HG02870 (cell line): ENCODE results near the gene BUB3.

ENCODE experiments used
- ATAC-seq: cut with Tn5 transposase; IDR thresholded peaks from one replicate; pipeline ENCODE4 v1.9.1; 2021; ENCODE audit warnings: mild to moderate bottlenecking, moderate library complexity; ENCODE audit not compliant: unreplicated experiment

Gene BUB3

DNA sequence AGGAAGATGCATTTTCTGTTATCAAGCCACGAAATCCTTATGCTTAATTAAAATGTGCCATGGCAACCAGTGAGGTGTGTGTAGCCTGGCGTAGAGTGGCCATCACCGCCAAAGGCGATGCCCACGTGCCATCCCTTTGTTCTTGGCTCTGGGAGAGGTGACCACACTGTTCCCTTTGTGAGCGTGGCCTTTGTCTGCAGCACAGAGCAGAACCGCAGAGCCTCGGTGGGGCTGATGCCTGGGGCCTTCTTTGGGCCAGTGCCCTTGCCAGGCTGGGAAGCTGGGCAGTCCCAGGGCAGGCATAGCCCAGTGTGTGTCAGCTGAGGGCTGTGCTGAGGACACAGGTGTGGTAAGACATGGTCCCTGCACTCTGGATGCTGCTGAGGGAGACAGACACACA lies 48.3 kb downstream of the BUB3 start:
- no peak for ATAC-seq

DNA sequence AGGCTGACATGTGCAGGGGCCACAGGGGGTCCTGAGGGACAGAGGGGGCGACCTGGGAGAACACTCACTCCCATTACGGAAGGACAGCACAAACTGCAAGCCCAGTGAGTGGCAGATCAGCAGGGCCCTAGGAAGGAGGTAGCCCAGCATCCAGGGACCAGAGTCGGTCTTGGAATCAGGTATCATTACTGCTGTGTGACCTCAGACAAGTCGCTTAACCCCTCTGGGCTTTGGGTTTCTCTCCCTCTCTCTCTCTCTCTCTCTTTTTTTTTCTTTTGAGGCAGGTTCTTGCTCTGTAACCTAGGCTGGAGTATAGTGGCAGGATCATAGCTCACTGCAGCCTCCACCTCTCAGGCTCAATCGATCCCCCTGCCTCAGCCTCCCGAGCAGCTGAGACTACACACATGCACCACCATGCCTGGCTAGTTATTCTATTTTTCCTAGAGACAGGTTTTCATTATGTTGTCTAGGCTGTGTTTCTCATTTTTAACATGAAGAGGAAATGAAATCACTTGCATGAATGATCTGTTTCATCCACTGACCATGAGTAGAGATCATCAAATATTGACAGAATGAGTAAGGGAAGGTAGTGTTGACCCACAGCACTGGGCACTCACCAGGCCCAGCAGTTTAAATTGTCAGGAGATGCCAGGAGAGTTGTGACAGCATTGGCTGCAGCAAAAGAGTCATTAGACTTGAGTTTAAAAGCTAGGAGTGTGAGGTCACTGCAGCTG lies 49.4 kb downstream of the BUB3 start:
- ATAC-seq = no peak

DNA sequence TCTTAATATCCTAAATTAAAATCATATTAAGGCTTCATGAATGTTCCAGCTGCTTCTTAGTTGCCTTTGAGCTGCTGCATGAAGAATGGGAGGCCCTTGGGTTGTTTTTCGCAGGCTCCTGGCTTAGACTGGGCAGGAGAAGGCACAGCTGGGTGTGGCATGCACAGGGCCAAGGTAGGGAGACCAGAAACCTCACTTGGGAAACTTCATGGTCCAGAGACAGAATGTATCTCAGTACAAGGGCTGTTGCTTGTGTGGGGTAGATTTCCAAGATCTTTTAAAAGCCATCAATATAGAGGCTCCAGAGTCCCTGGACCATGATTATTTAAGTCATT lies 49.9 kb downstream of the BUB3 start:
- ATAC-seq = no peak

DNA sequence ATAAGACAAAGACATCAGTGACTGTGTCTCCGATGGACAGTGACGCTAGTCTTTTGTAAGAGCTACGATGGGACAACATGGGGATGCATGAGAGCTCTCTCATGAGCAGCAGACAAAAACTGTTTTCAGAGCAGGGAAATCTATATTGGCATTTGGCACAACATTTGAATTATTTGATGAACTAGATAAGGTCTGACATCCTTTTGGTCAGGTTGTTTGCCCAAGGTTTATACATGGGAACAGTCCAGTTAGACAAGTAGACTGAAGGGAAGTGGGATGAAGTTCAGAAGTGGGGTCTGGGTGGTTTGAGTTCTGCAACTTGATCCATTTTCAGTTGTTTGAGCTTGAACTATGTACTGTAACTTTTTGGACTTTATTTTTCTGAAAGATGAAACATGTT lies 50.8 kb downstream of the BUB3 start:
- ATAC-seq = no peak

DNA sequence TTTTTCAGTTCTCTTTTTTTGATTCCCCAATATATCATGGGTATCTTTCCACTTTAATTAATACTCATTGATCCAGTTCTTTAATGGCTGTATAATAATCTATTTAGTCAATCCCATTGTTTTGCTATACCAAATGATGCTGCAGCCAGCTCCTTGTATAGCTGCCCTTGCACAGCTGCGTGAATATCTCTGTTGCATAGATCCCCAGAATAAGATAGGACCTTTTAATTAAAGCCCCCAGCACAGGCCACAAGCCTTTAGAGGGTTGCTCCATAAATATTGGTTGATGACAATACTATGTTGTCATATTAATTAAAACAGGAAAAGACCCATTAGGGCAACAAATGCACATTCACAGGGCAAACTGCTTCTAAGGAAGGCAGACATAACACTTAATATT lies 57.9 kb downstream of the BUB3 start:
- no peak for ATAC-seq

DNA sequence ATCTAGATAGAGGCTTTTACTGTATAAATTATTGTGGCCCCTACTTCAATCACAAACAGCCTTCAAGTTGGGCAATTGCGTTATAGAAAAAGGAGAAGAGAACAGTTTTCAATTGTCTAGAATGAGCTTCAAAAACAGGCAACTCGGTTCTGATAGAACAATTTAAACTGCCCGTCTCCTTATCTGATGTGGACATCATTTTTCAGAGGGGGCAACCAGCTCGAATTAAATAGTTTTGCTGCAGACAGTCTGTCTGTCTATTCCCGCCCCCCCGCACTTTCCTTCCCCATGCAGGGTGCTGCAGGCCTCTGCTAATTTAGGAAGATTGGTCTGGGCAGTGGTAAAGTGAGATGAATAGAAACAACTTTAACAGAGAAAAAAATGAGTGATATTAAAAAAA lies 58.4 kb downstream of the BUB3 start:
- no peak for ATAC-seq

DNA sequence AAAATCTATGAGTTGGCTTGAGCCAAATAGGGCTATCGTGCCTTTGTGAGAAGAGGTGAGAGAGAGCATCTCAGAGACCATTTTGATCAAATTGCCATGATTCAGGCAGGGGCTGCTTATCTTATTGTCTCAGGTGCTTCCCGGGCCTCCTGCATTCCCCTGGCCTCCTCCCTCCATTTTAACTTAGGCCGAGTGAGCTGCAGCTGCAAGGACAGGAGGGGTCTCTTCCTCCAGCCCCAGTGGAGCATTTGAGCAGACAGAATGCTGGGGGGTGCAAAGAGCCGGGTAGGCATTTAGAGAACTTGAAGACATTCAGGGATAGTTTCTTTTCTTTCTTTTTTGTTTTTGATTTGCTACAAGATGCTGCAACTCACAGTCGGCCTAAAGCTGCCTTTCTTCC lies 59.0 kb downstream of the BUB3 start:
- no peak for ATAC-seq
